OCI-LY1 (cell line): ENCODE results near the gene MICB.

Experiments
- CTCF ChIP-seq: fragments of 200-600 bp; sonication (generic), shearing (Covaris generic); IDR thresholded peaks from 2 replicates; pipeline ENCODE4 v1.5.1; 2017; ENCODE audit warnings: mild to moderate bottlenecking, antibody characterized with exemption, low read length, moderate library complexity, mixed read lengths
- EZH2 ChIP-seq: fragments of 200-600 bp; sonication (generic), shearing (Covaris generic); IDR thresholded peaks from 2 replicates; pipeline ENCODE4 v1.8.0; 2017; ENCODE audit warnings: borderline replicate concordance, mixed run types, mild to moderate bottlenecking, antibody characterized with exemption, low read length, moderate library complexity, mixed read lengths

GRCh38 chr6:31489086-31489485 is 8.9 kb upstream of the MICB start:
- TF ChIP-seq EZH2, result no peak
- TF ChIP-seq CTCF, result no peak
